PC-3 (cell line): ENCODE measurements around the gene C16orf86. TPM values are rescaled to one million over a fixed set of nuclear protein-coding genes. Genes with fewer than 3 reads are reported as not detected.
A peak's percentile ranks its signal among the peaks of the same experiment; 100 is the strongest.

Experiments
- ATAC-seq: fragments of 200-7000 bp; cut with Tn5 transposase; 2 replicates; pipeline ENCODE4 v1.9.1; 2020; ENCODE audit warnings: mild to moderate bottlenecking, moderate library complexity
- BruUV-seq: library from RNA; stranded (reverse); fragments of 400-500 nt; replicated peaks from 2 replicates; lab custom pipeline; 2021; lab: Mats Ljungman, UMichigan
- CTCF ChIA-PET: fragments of 300-600 bp; sonication (Branson Sonifier 250); formaldehyde crosslinking; loops from one replicate; lab custom pipeline; 2022; ENCODE audit warnings: antibody characterized with exemption; lab: Charles Lee
- POLR2A ChIA-PET: fragments of 300-600 bp; sonication (Branson Sonifier 250); formaldehyde crosslinking; loops from one replicate; lab custom pipeline; 2022; ENCODE audit warnings: antibody characterized with exemption; ENCODE audit not compliant: unreplicated experiment; lab: Charles Lee
- DNase-seq: peaks from one replicate; pipeline ENCODE4 v3.0.0-alpha.2; 2015
- H2AFZ ChIP-seq: fragments of 300-600 bp; sonication (generic); 2 replicates; pipeline ENCODE4 v1.6.0; 2016; ENCODE audit warnings: antibody characterized with exemption, low read length
- H3F3A ChIP-seq: fragments of 300-600 bp; sonication (generic); one replicate; pipeline ENCODE4 v1.6.0; 2017; ENCODE audit warnings: antibody characterized with exemption, low read length, control low read depth, mild to moderate bottlenecking; ENCODE audit not compliant: unreplicated experiment
- H3K27ac ChIP-seq: fragments of 300-600 bp; sonication (generic); 2 replicates; pipeline ENCODE4 v1.5.1; 2016; ENCODE audit warnings: mild to moderate bottlenecking, low read length
- H3K27me3 ChIP-seq: fragments of 300-600 bp; sonication (generic); 2 replicates; pipeline ENCODE4 v1.6.1; 2016; ENCODE audit warnings: low read length, mixed read lengths
- H3K36me3 ChIP-seq: fragments of 300-600 bp; sonication (generic); 2 replicates; pipeline ENCODE4 v1.6.1; 2016; ENCODE audit warnings: low read depth, mixed run types, low read length, mixed read lengths
- H3K4me1 ChIP-seq: fragments of 300-600 bp; sonication (generic); 2 replicates; pipeline ENCODE4 v1.5.1; 2016; ENCODE audit warnings: low read length; ENCODE audit not compliant: insufficient read depth
- H3K4me2 ChIP-seq: fragments of 300-600 bp; sonication (generic); 2 replicates; pipeline ENCODE4 v1.6.0; 2016; ENCODE audit warnings: low read length
- H3K4me3 ChIP-seq: fragments of 300-600 bp; sonication (generic); 2 replicates; pipeline ENCODE4 v1.5.1; 2016; ENCODE audit warnings: mild to moderate bottlenecking, low read length, mixed read lengths
- H3K79me2 ChIP-seq: fragments of 300-600 bp; sonication (generic); 2 replicates; pipeline ENCODE4 v1.6.1; 2017; ENCODE audit warnings: low read length, mixed read lengths
- H3K9ac ChIP-seq: fragments of 300-600 bp; sonication (generic); 2 replicates; pipeline ENCODE4 v1.6.0; 2016; ENCODE audit warnings: mild to moderate bottlenecking, low read length
- H3K9me2 ChIP-seq: fragments of 300-600 bp; sonication (generic); replicated peaks from 2 replicates; pipeline ENCODE4 v1.6.1; 2016; ENCODE audit warnings: mixed run types, low read length, mixed read lengths
- H3K9me3 ChIP-seq: fragments of 300-600 bp; sonication (generic); 2 replicates; pipeline ENCODE4 v1.6.1; 2016; ENCODE audit warnings: low read length, mixed read lengths
- H4K20me1 ChIP-seq: fragments of 300-600 bp; sonication (generic); 2 replicates; pipeline ENCODE4 v1.6.1; 2016; ENCODE audit warnings: low read length, mixed read lengths
- CTCF ChIP-seq: fragments of 300-600 bp; sonication (generic); conservative IDR thresholded peaks from 2 replicates; pipeline ENCODE4 v1.5.1; 2017; ENCODE audit warnings: antibody characterized with exemption, low read depth, mild to moderate bottlenecking, low read length
- EZH2 ChIP-seq: fragments of 300-600 bp; sonication (generic); IDR thresholded peaks from one replicate; pipeline ENCODE4 v1.6.1; 2017; ENCODE audit warnings: antibody characterized with exemption, mild to moderate bottlenecking, low read length; ENCODE audit not compliant: unreplicated experiment
- EZH2phosphoT487 ChIP-seq: fragments of 300-600 bp; sonication (generic); IDR thresholded peaks from 2 replicates; pipeline ENCODE4 v1.6.1; 2018; ENCODE audit warnings: mild to moderate bottlenecking, antibody characterized with exemption, low read length, borderline replicate concordance
- intact Hi-C: fragments of 100-400 bp; cut with micrococcal nuclease; formaldehyde crosslinking; loops from 2 replicates; pipeline ENCODE4 v1.9.0; 2023
- total RNA-seq: library from RNA; depleted of rRNA; stranded (reverse); fragments of >200 nt; gene quantifications from 2 replicates; pipeline ENCODE4 v1.2.3, GENCODE V29; 2014

C16orf86 gene
- total RNA-seq, 1 experiment from 2014 or later = not detected

- ATAC-seq (no peak), DNase-seq (no peak)
- intact Hi-C loops = no loop called here
- peak overlapping the region; percentile 100 for H2AFZ ChIP-seq
- ChIA-PET CTCF (no interaction called here), POLR2A (no interaction called here)
- peaks cover 3% of the 10 kb centered on the region for H3F3A ChIP-seq
- peaks cover 11% of the 10 kb centered on the region for H3K79me2 ChIP-seq
- H3K4me3 ChIP-seq = peak overlapping the region; percentile 91
- no peak overlapping the region for H3K27ac ChIP-seq
- peaks cover 6% of the 10 kb centered on the region; the same call in 1 of the 2 replicates for H3K4me1 ChIP-seq
- H3K9me2 ChIP-seq = no peaks in the 10 kb centered on the region
- TF ChIP-seq CTCF = no peak
- TF ChIP-seq EZH2 = no peak
- no peak for TF ChIP-seq EZH2phosphoT487
- no peaks in the 10 kb centered on the region for H3K36me3 ChIP-seq
- BruUV-seq = no TSS peak
- no peaks in the 10 kb centered on the region for H3K9me3 ChIP-seq
- H4K20me1 ChIP-seq = no peaks in the 10 kb centered on the region
- H3K9ac ChIP-seq = peak overlapping the region; percentile 82
- H3K27me3 ChIP-seq = no peaks in the 10 kb centered on the region
- peak overlapping the region; percentile 100 for H3K4me2 ChIP-seq
These were observed 7.6 kb upstream of the C16orf86 start for GRCh38 chr16:67658849-67659674.

- no peaks in the 10 kb centered on the region for H3K9me3 ChIP-seq
- H3K9ac ChIP-seq = peak within 1 kb of the TSS; percentile 82
- ChIA-PET CTCF (interaction anchor here (0.6 to 1.5 kb wide), 3 partner anchors 96 to 139 kb away, joined by 3 to 4 read pairs (median 4); partner anchors contain the start of gene CTCF), POLR2A (interaction anchor here (0.6 to 1.0 kb wide), 4 partner anchors 98 to 370 kb away, joined by 3 to 19 read pairs (median 6); no protein-coding TSS in a partner anchor)
- H3K27me3 ChIP-seq = no peaks in the 10 kb centered on the region
- peaks cover 3% of the 10 kb centered on the region for H3F3A ChIP-seq
- TSS peak; percentile 46 for BruUV-seq
- H3K4me1 ChIP-seq = peaks cover 6% of the 10 kb centered on the region; the same call in 1 of the 2 replicates
- no peaks in the 10 kb centered on the region for H3K36me3 ChIP-seq
- H2AFZ ChIP-seq = peak within 1 kb of the TSS; percentile 100
- TF ChIP-seq CTCF = no peak
- TF ChIP-seq EZH2phosphoT487 = no peak
- TF ChIP-seq EZH2 = no peak
- no peaks in the 10 kb centered on the region for H3K9me2 ChIP-seq
- peaks cover 11% of the 10 kb centered on the region for H3K79me2 ChIP-seq
- ATAC-seq (peak; percentile 63), DNase-seq (peak; percentile 92)
- peak within 1 kb of the TSS; percentile 70 for H3K27ac ChIP-seq
- H4K20me1 ChIP-seq = no peaks in the 10 kb centered on the region
- intact Hi-C loops = loop anchor here (2.0 kb wide), 1 partner anchor 97 kb away; the partner anchor contains the start of gene CTCF
- H3K4me3 ChIP-seq = peak within 1 kb of the TSS; percentile 91
- peak within 1 kb of the TSS; percentile 100 for H3K4me2 ChIP-seq
These were observed 6.7 kb upstream of the C16orf86 start, which contains the start of gene ACD for GRCh38 chr16:67659675-67660563. ACD (minus strand) TSS chr16:67660260; CDS start chr16:67660220, 40 bp downstream.
